ENCODE results near the gene AGBL1. TPM values are rescaled to one million over a fixed set of nuclear protein-coding genes. Genes with fewer than 3 reads are reported as not detected.

Gene AGBL1
- total RNA-seq, 1 experiment from 2014 or later, result not detected

- no peak overlapping the region for H3K9ac ChIP-seq (ENCODE audit: extremely low read depth, insufficient read length, low read length)
Measured at GRCh38 chr15:86558686-86559085, 479.0 kb downstream of the AGBL1 start.

More at GRCh38 chr15:86558686-86559085, 479.0 kb downstream of the AGBL1 start:
- H3K9me3 ChIP-seq (ENCODE audit: control insufficient read depth, low read depth, low read length), result no peaks in the 10 kb centered on the region
- no peaks in the 10 kb centered on the region for H3K4me1 ChIP-seq (ENCODE audit: insufficient read depth, low read length)
- H3T11ph ChIP-seq (ENCODE audit: low read length), result no peak overlapping the region
- no peak overlapping the region for H4K5ac ChIP-seq (ENCODE audit: insufficient read length, low read depth, low read length)
- no peak overlapping the region for H3K4ac ChIP-seq (ENCODE audit: low read depth, low read length)
- H4K91ac ChIP-seq (ENCODE audit: insufficient read length, low read depth, low read length), result no peak overlapping the region
- H3K56ac ChIP-seq (ENCODE audit: insufficient read length, low read depth, low read length), result no peak overlapping the region
- H2AK5ac ChIP-seq (ENCODE audit: insufficient read length, low read length), result no peak overlapping the region
- peaks cover 8 to 24% of the 10 kb centered on the region in 2 experiments for H3K9me3 Mint-ChIP-seq
- H3K27ac Mint-ChIP-seq, result no peak overlapping the region
- H3K23me2 ChIP-seq (ENCODE audit: insufficient read length, low read depth, low read length, poor library complexity, severe bottlenecking), result no peaks in the 10 kb centered on the region
- no peak for DNase-seq
- no peak overlapping the region for H2AFZ ChIP-seq (ENCODE audit: low read length)
- H3K4me3 Mint-ChIP-seq, result no peak overlapping the region
- WGBS (ENCODE audit: extremely low coverage, insufficient read length, low lambda C conversion rate), result no CpG with 5 or more reads among the region's 5 CpGs
- no peak overlapping the region for H3K4me2 ChIP-seq (ENCODE audit: insufficient read depth, insufficient read length, low read length)
- peaks cover 3 to 10% (median 6%) of the 10 kb centered on the region in 3 experiments; a peak in 5 of 7 replicates for H3K36me3 Mint-ChIP-seq (ENCODE audit: insufficient read depth in 1 of 3, low read depth in 3 of 3)
- H3K79me1 ChIP-seq (ENCODE audit: insufficient read depth, low read depth, low read length, poor library complexity, severe bottlenecking), result no peaks in the 10 kb centered on the region
- no peaks in the 10 kb centered on the region for H3K27me3 ChIP-seq (ENCODE audit: insufficient read depth, low read length)
- peaks cover 8 to 10% of the 10 kb centered on the region in 2 experiments for H3K4me1 Mint-ChIP-seq
- no peak overlapping the region for H3K18ac ChIP-seq (ENCODE audit: insufficient read length, low read depth, low read length)
- H2BK20ac ChIP-seq (ENCODE audit: low read depth, low read length, poor library complexity, severe bottlenecking), result no peak overlapping the region
- H3K14ac ChIP-seq (ENCODE audit: insufficient read depth, low read length), result no peak overlapping the region
- no peak overlapping the region for H2BK120ac ChIP-seq (ENCODE audit: low read depth, low read length, poor library complexity, severe bottlenecking)
- H3K79me2 ChIP-seq (ENCODE audit: insufficient read depth, low read length), result no peaks in the 10 kb centered on the region
- no peak overlapping the region for H2BK15ac ChIP-seq (ENCODE audit: low read depth, low read length)
- no peak overlapping the region for H3K23ac ChIP-seq (ENCODE audit: insufficient read length, low read depth, low read length)
- no peak overlapping the region for H2BK5ac ChIP-seq (ENCODE audit: insufficient read length, low read length)
- TF ChIP-seq, protein P1, sequence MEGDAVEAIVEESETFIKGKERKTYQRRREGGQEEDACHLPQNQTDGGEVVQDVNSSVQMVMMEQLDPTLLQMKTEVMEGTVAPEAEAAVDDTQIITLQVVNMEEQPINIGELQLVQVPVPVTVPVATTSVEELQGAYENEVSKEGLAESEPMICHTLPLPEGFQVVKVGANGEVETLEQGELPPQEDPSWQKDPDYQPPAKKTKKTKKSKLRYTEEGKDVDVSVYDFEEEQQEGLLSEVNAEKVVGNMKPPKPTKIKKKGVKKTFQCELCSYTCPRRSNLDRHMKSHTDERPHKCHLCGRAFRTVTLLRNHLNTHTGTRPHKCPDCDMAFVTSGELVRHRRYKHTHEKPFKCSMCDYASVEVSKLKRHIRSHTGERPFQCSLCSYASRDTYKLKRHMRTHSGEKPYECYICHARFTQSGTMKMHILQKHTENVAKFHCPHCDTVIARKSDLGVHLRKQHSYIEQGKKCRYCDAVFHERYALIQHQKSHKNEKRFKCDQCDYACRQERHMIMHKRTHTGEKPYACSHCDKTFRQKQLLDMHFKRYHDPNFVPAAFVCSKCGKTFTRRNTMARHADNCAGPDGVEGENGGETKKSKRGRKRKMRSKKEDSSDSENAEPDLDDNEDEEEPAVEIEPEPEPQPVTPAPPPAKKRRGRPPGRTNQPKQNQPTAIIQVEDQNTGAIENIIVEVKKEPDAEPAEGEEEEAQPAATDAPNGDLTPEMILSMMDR (conservative IDR thresholded peaks at IDR 0.05), result no peak
- H3K27ac ChIP-seq (ENCODE audit: insufficient read length, low read depth, low read length), result no peak overlapping the region
- no peak overlapping the region for H2BK12ac ChIP-seq (ENCODE audit: insufficient read length, low read depth, low read length)
- no peaks in the 10 kb centered on the region for H4K20me1 ChIP-seq (ENCODE audit: control insufficient read depth, insufficient read depth, insufficient read length)
- no peaks in the 10 kb centered on the region; the same call in 1 of the 2 replicates for H3K27me3 Mint-ChIP-seq (ENCODE audit: low read depth)
- no peak overlapping the region for H4K8ac ChIP-seq (replicated peaks; ENCODE audit: insufficient read length, low read depth, low read length)

Data from H9 (cell line).